Adrenal gland (tissue), 12 donors: Measurements from ENCODE around the gene TRAPPC11. TPM values are rescaled to one million over a fixed set of nuclear protein-coding genes. Genes with fewer than 3 reads are reported as not detected.

Source experiments
- DNase-seq, 7 donors: peaks; one replicate each; pipeline ENCODE4 v3.0.0-alpha.2; 2019 to 2020
- H3K27ac ChIP-seq, 5 donors: fragments of 200-600 bp; sonication (generic) in 4 of 5; 1 replicate in 3 of 5; 2 replicates in 2 of 5; pipeline versions ENCODE4 v1.5.1 to v1.8.0; 2016 to 2020; ENCODE audit warnings: mild to moderate bottlenecking in 1 of 5
- H3K27me3 ChIP-seq: fragments of 200-600 bp; 2 replicates; pipeline ENCODE4 v1.8.0; 2021
- H3K36me3 ChIP-seq, 2 donors: fragments of 200-600 bp; replicated peaks in 1 of 2; 1 replicate in 1 of 2; 2 replicates in 1 of 2; pipeline versions ENCODE4 v1.5.1 to v1.8.0; 2018 to 2022
- H3K4me1 ChIP-seq, 2 donors: fragments of 200-600 bp; replicated peaks in 1 of 2; 1 replicate in 1 of 2; 2 replicates in 1 of 2; pipeline versions ENCODE4 v1.5.1 to v1.8.0; 2018 to 2021
- H3K4me3 ChIP-seq, 4 donors: fragments of 200-600 bp; sonication (generic) in 3 of 4; one replicate each; pipeline ENCODE4 v1.5.1; 2016 to 2018
- H3K9me3 ChIP-seq, 3 donors: fragments of 200-600 bp; sonication (generic) in 1 of 3; replicated peaks in 1 of 3; 1 replicate in 2 of 3; 2 replicates in 1 of 3; pipeline versions ENCODE4 v1.5.1 to v1.8.0; 2016 to 2021
- POLR2A ChIP-seq, 2 donors: fragments of 450-650 bp; IDR thresholded peaks; one replicate each; pipeline ENCODE4 v1.6.1; 2017; ENCODE audit warnings: antibody characterized with exemption in 2 of 2, mild to moderate bottlenecking in 2 of 2, moderate library complexity in 1 of 2
- WGBS, 4 donors: extraction: QIAGEN DNeasy Blood & Tissue Kit in 2 of 4; methylation state at CpG; one replicate each; pipeline versions ENCODE4 v1.1.5 to v1.1.7; 2013 to 2017; 5-methylcytosine and 5-hydroxymethylcytosine counted together
- intact Hi-C, 2 donors: fragments of 100-400 bp; cut with DNase I; formaldehyde crosslinking; loops; one replicate each; pipeline versions ENCODE4 v1.14.1 to v1.15.0; 2022 to 2023
- polyA plus RNA-seq, 3 donors: library from polyadenylated mRNA; stranded (reverse); fragments of 200-250 nt in 2 of 3; fragments of 350-450 nt in 1 of 3; fragmentation: Illumina TruSeq in 1 of 3; extraction: RNeasy Lipid Tissue Mini Kit (QIAGEN cat#74804) in 1 of 3; gene quantifications; one replicate each; pipeline ENCODE4 v1.2.3, GENCODE V29; 2013 to 2014
- total RNA-seq, 9 donors: library from RNA; depleted of rRNA in 4 of 9; stranded (reverse); fragments of >200 nt in 4 of 9; fragments of 120-200 nt in 1 of 9; fragmentation: NEBNext Ultra II Directional in 1 of 9; extraction: Animal tissue kit (Norgen Biotek cat#: 25700) in 1 of 9; gene quantifications; one replicate each; pipeline versions ENCODE4 v1.1.0 to v1.2.4, GENCODE V29; 2013 to 2023
- TF ChIP-seq, protein P1 (sequence below), 6 experiments: fragments of 450-650 bp in 4 of 6; fragments of 200-600 bp in 2 of 6; sonication (generic) in 1 of 6; IDR thresholded peaks; 1 replicate in 5 of 6; 2 replicates in 1 of 6; pipeline versions ENCODE4 v1.5.1 to v1.8.0; 2016 to 2021; ENCODE audit warnings: antibody characterized with exemption in 6 of 6, mild to moderate bottlenecking in 2 of 6, moderate library complexity in 1 of 6
- donor health status: healthy with polysubstance abuse.
- donor health status: Bipolar disorder and iron deficiency.
- donor health status: DM: yes; HTN: yes; CAD: no.
- donor health status: DM: no; HTN: no; CAD: no.
- donor health status: DM: no; HTN: no; CAD: no.
- donor health status: DM: yes; HTN: yes; CAD: no.

Gene TRAPPC11
- total and polyA plus RNA-seq, 12 donors, result 20.5 to 116 (median 44.6) TPM

DNA sequence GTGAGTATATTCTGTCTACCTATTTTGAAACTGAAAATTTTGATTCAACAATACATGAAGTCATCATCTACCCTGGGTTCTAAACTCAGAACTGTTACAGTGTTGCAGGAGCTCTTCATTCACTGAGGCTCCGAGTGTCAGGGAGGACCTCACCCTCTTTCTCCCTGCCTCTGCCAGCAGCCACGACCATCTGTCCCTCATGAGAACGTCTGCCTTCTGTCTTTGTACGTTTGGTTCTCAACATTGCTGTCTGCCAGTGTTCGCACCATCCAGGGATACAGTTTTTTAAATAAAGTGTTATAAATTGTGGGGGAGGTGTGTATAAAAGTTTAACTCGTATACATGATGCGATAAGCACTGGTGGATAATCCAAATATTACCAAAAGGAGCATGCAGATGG lies 55.5 kb downstream of the TRAPPC11 start:
- no peak overlapping the region for H3K4me3 ChIP-seq
- no peaks in the 10 kb centered on the region for H3K9me3 ChIP-seq
- H3K27ac ChIP-seq, result no peak overlapping the region
- DNase-seq, result no peak
- no peaks in the 10 kb centered on the region for H3K27me3 ChIP-seq
- peaks cover 0 to 4% of the 10 kb centered on the region in 2 donors for H3K4me1 ChIP-seq
- peaks cover 0 to 46% of the 10 kb centered on the region in 2 donors for H3K36me3 ChIP-seq
- TF ChIP-seq POLR2A (IDR thresholded peaks at IDR 0.05), result no peak
- TF ChIP-seq, protein P1, sequence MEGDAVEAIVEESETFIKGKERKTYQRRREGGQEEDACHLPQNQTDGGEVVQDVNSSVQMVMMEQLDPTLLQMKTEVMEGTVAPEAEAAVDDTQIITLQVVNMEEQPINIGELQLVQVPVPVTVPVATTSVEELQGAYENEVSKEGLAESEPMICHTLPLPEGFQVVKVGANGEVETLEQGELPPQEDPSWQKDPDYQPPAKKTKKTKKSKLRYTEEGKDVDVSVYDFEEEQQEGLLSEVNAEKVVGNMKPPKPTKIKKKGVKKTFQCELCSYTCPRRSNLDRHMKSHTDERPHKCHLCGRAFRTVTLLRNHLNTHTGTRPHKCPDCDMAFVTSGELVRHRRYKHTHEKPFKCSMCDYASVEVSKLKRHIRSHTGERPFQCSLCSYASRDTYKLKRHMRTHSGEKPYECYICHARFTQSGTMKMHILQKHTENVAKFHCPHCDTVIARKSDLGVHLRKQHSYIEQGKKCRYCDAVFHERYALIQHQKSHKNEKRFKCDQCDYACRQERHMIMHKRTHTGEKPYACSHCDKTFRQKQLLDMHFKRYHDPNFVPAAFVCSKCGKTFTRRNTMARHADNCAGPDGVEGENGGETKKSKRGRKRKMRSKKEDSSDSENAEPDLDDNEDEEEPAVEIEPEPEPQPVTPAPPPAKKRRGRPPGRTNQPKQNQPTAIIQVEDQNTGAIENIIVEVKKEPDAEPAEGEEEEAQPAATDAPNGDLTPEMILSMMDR (IDR thresholded peaks at IDR 0.05), result no peak
- intact Hi-C loops, result no loop called here
- WGBS, 4 donors, result 81 to 89% (median 85%) methylated on average over 7 of the region's 7 CpGs

DNA sequence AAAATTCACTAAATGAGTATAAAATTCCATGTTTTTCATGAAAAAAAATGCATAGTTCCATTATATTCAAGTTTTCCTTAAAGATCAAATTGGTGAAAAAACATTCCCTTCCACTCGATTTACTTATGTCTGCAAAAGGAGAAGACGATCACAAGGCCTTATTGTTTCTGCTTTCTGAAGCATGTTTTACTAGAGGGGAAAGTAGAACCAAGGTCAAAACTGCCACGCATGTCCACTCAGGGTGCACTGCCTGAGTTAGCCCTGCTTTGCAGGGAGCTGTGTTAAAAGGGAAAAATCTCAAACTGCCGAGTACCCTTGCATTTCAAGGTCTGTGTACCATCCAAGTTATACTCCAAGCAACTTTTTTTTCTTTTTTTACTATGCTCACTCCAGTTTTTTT lies 57.2 kb downstream of the TRAPPC11 start:
- H3K36me3 ChIP-seq, result peaks cover 0 to 32% of the 10 kb centered on the region in 2 donors
- intact Hi-C loops, result no loop called here
- DNase-seq, result peak in 1 of 7 donors; percentile 13
- peaks cover 0 to 4% of the 10 kb centered on the region in 2 donors for H3K4me1 ChIP-seq
- no peak overlapping the region for H3K27ac ChIP-seq
- no peaks in the 10 kb centered on the region for H3K9me3 ChIP-seq
- no peak overlapping the region for H3K4me3 ChIP-seq
- TF ChIP-seq, protein P1 (IDR thresholded peaks at IDR 0.05), result no peak
- no peak for TF ChIP-seq POLR2A (IDR thresholded peaks at IDR 0.05)
- no peaks in the 10 kb centered on the region for H3K27me3 ChIP-seq
- WGBS, 4 donors, result 38 to 45% (median 39%) methylated on average over 4 of the region's 4 CpGs

DNA sequence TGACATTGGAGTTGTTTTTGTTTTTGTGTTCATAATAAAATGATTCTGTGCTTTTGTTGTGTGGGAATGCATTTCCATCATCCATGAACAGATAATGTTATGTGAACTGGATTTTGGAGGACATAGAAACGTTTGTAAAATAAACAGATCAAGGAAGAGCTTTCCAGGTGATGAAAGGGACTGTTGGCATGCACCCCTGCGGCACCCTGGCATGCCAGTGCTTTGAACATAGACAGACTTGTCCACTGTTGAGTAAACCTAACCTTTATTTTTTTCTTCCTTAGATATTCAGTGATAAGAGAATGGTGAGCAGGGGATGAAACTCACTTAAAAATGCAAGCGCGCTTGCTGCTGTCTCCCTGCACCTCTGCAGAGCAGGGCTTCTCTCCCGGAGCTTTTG lies 59.8 kb downstream of the TRAPPC11 start:
- intact Hi-C loops, result no loop called here
- H3K36me3 ChIP-seq, result peaks cover 0 to 6% of the 10 kb centered on the region in 2 donors
- no peaks in the 10 kb centered on the region for H3K9me3 ChIP-seq
- TF ChIP-seq, protein P1 (IDR thresholded peaks at IDR 0.05), result no peak
- no peak for TF ChIP-seq POLR2A (IDR thresholded peaks at IDR 0.05)
- no peak overlapping the region for H3K4me3 ChIP-seq
- WGBS, 4 donors, result 69 to 75% (median 74%) methylated on average over 5 of the region's 5 CpGs
- peaks cover 4 to 6% of the 10 kb centered on the region in 2 donors for H3K4me1 ChIP-seq
- H3K27me3 ChIP-seq, result no peaks in the 10 kb centered on the region
- H3K27ac ChIP-seq, result no peak overlapping the region
- DNase-seq, result no peak

DNA sequence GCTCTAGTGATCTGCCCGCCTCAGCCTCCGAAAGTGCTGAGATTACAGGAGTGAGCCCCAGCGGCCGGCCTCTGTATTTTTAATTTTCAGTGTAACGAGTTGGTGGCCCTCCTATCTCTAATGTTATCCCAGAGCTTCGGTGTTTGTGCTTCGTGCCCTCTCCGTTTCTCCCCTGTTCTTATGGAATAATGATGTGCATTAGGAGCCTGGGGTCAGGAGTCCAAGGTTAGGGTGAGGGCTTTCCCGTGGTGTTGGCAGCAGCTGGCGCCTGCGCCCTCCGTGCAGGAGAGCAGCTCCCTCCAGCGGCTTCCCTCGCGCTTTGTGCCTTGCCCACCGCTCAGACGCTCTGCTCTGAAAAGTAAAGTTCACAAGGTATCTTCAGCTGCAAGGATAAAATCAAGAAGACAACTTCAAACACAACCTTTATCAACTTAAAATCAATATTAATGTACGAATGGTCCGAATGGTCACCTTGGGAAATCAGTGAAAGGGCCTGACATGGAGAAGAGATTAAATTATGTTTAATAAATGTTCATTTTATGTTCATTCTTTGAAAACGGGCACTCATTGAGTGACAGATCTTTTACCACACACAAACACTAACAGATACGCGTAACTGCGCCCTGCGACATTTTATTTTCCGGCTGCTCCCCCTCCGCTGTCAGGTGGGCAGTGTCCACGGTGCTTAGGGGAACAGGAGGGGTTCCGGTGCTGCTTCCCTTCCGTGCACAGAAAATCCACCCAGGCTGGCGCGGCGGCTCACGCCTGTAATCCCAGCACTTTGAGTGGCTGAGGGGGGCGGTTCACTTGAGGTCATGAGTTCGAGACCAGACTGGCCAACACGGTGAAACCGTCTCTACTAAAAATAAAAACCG lies 62.4 kb downstream of the TRAPPC11 start:
- DNase-seq, result peak; percentile 76 to 84 (median 77)
- intact Hi-C loops, result no loop called here
- 37 to 44% (median 39%) methylated on average over 35 to 38 of the region's 38 CpGs for WGBS, 4 donors
- Histone ChIP-seq H3K9me3 (no peaks in the 10 kb centered on the region), H3K27me3 (no peaks in the 10 kb centered on the region), H3K4me1 (peaks cover under 1 to 6% of the 10 kb centered on the region in 2 donors), H3K27ac (peak overlapping the region in 2 of 5 donors; percentile 20 to 32), H3K36me3 (no peaks in the 10 kb centered on the region), H3K4me3 (peak overlapping the region in 1 of 4 donors; percentile 51)
- TF ChIP-seq, protein P1 (IDR thresholded peaks at IDR 0.05), result peak; percentile 28 to 57 (median 40)
- no peak for TF ChIP-seq POLR2A (IDR thresholded peaks at IDR 0.05)
